Neuron (in vitro differentiated cells): ENCODE measurements around the gene QSOX2.

Experiments used
- H2AFZ ChIP-seq: one replicate; pipeline ENCODE4 v1.6.1; 2013; ENCODE audit warnings: low read depth, mild to moderate bottlenecking, inconsistent platforms, low read length, moderate library complexity
- H3K27me3 ChIP-seq: one replicate; pipeline ENCODE4 v1.6.1; 2013; ENCODE audit warnings: low read length; ENCODE audit not compliant: insufficient read depth
- H3K36me3 ChIP-seq: one replicate; pipeline ENCODE4 v1.6.1; 2013; ENCODE audit warnings: low read length; ENCODE audit not compliant: insufficient read depth
- H3K4me1 ChIP-seq: one replicate; pipeline ENCODE4 v1.6.1; 2013; ENCODE audit warnings: low read length; ENCODE audit not compliant: insufficient read depth
- H3K4me3 ChIP-seq: 2 replicates; pipeline ENCODE4 v1.5.1; 2013; ENCODE audit warnings: mild to moderate bottlenecking, low read length, moderate library complexity
- H3K9me3 ChIP-seq: one replicate; pipeline ENCODE4 v1.6.1; 2013; ENCODE audit warnings: low read length

QSOX2 gene

GRCh38 chr9:136265561-136266355, 20.1 kb upstream of the QSOX2 start:
- Histone ChIP-seq H2AFZ (no peak overlapping the region), H3K9me3 (no peaks in the 10 kb centered on the region), H3K36me3 (no peaks in the 10 kb centered on the region), H3K4me1 (peaks cover 28% of the 10 kb centered on the region), H3K27me3 (peaks cover 34% of the 10 kb centered on the region), H3K4me3 (no peak overlapping the region)

DNA sequence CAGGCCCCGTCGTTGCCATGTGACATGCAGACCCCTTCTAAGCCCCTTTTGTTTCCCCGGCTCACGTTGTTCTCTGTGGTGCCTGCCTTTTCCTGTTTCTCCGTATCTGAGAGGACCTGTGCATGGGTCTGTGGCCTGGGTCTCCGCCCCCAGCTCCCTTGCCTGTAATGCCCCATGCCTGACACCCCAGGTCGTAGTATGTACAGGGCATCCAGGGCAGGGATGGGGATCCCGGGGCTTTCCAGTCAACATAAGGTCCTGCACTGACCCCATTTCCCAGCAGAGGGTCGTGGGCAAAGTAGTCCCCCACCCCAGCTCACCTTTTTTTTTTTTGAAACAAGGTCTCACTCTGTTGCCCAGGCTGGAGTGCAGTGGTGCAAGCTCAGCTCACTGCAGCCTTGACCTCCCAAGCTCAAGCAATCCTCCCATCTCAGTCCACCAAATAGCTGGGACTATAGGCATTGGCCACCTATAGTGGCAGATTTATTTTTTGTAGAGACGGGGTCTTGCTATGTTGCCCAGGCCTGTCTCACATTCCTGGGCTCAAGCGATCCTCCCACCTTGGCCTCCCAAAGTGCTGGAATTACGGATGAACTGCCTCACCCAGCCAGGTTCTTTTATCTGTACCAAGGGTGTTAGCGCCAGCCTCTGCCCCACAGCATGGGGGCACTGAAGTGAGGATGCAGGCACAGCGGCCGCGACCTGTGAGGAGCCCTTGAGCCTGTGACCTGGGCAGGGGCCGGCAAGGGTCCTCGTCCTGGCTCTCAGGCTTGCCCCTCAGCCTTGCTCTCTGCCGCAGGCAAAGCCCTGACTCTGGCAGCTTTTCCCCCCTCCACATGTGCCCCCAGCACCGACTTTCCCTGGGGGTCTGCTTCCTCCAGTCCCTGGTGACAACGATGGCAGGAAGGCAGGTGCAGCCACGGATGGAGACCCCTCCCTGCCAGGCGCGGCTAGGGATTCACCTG, 19.1 kb upstream of the QSOX2 start:
- Histone ChIP-seq H2AFZ (no peak overlapping the region), H3K27me3 (peaks cover 44% of the 10 kb centered on the region), H3K4me1 (peaks cover 28% of the 10 kb centered on the region), H3K9me3 (no peaks in the 10 kb centered on the region), H3K36me3 (no peaks in the 10 kb centered on the region), H3K4me3 (no peak overlapping the region)

- no peaks in the 10 kb centered on the region for H3K36me3 ChIP-seq
- peaks cover 48% of the 10 kb centered on the region for H3K27me3 ChIP-seq
- H3K4me1 ChIP-seq: peaks cover 31% of the 10 kb centered on the region
- H3K9me3 ChIP-seq: no peaks in the 10 kb centered on the region
- no peak overlapping the region for H2AFZ ChIP-seq
- H3K4me3 ChIP-seq: no peak overlapping the region
These were observed 18.4 kb upstream of the QSOX2 start for GRCh38 chr9:136264031-136264430.

DNA sequence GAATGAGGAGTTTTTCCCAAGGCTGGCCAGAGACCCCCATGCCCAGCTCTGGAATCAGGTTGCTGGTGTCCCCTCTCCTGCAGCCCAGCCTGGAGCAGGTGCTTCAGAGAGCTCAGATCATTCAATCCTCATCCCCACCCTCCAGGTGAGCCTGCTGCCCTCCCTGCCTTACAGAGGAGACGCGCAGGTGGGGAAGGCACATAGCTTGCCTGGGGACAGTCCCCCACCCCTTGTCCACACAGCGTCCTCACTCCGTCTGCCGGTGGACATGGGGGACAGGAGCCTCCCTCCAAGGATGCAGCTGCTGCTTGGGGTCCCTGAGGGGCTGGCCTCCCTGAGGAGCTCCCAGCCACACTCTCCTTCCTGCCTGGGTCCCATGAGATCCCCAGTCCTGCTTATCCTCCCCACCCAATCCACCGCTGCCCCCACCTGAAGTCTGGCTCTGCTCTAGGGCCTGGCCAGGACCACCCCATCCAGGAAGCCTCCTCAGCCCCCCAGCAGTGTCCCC, 17.1 kb upstream of the QSOX2 start:
- Histone ChIP-seq H3K9me3 (no peaks in the 10 kb centered on the region), H2AFZ (no peak overlapping the region), H3K27me3 (peaks cover 58% of the 10 kb centered on the region), H3K4me1 (peaks cover 19% of the 10 kb centered on the region), H3K4me3 (no peak overlapping the region), H3K36me3 (no peaks in the 10 kb centered on the region)

GRCh38 chr9:136261686-136262430, 16.2 kb upstream of the QSOX2 start:
- Histone ChIP-seq H3K4me1 (peaks cover 15% of the 10 kb centered on the region), H3K4me3 (no peak overlapping the region), H3K27me3 (peaks cover 57% of the 10 kb centered on the region), H2AFZ (no peak overlapping the region), H3K9me3 (no peaks in the 10 kb centered on the region), H3K36me3 (no peaks in the 10 kb centered on the region)

GRCh38 chr9:136260936-136261472, 15.4 kb upstream of the QSOX2 start:
- Histone ChIP-seq H3K4me1 (peaks cover 15% of the 10 kb centered on the region), H3K9me3 (no peaks in the 10 kb centered on the region), H3K27me3 (peaks cover 62% of the 10 kb centered on the region), H3K36me3 (no peaks in the 10 kb centered on the region), H2AFZ (no peak overlapping the region), H3K4me3 (no peak overlapping the region)

DNA sequence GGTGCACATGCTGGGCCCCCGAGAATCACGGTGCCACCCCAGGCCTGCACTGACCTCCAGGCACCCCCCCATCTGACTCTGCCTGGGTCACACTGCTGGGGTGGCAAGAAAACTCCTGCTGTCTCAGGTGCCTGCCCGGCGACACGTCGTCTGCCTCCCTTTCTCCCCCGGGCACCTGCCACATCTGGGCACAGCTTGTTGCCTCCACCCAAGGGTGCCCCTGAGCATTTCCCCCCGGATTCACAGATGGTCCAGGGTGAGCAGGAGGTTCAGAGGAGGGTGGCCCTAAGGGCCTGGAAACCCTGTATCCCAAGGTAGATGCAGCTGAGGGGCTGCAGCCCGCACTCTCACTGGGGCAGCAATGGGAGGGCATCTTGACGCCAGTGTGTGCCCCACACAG, 14.9 kb upstream of the QSOX2 start:
- H2AFZ ChIP-seq: no peak overlapping the region
- no peaks in the 10 kb centered on the region for H3K36me3 ChIP-seq
- H3K4me1 ChIP-seq: peaks cover 15% of the 10 kb centered on the region
- peaks cover 61% of the 10 kb centered on the region for H3K27me3 ChIP-seq
- no peak overlapping the region for H3K4me3 ChIP-seq
- no peaks in the 10 kb centered on the region for H3K9me3 ChIP-seq

- Histone ChIP-seq H3K4me1 (peaks cover 15% of the 10 kb centered on the region), H3K9me3 (no peaks in the 10 kb centered on the region), H3K36me3 (no peaks in the 10 kb centered on the region), H3K27me3 (peaks cover 60% of the 10 kb centered on the region), H3K4me3 (no peak overlapping the region), H2AFZ (no peak overlapping the region)
These were observed 14.2 kb upstream of the QSOX2 start for GRCh38 chr9:136259836-136260235.

- no peaks in the 10 kb centered on the region for H3K36me3 ChIP-seq
- no peaks in the 10 kb centered on the region for H3K9me3 ChIP-seq
- no peak overlapping the region for H3K4me3 ChIP-seq
- H2AFZ ChIP-seq: no peak overlapping the region
- peaks cover 15% of the 10 kb centered on the region for H3K4me1 ChIP-seq
- peaks cover 60% of the 10 kb centered on the region for H3K27me3 ChIP-seq
These were observed 13.9 kb upstream of the QSOX2 start for GRCh38 chr9:136259517-136259813.

GRCh38 chr9:136258786-136259516, 13.3 kb upstream of the QSOX2 start:
- Histone ChIP-seq H3K27me3 (peaks cover 60% of the 10 kb centered on the region), H3K4me3 (no peak overlapping the region), H3K4me1 (peaks cover 10% of the 10 kb centered on the region), H2AFZ (no peak overlapping the region), H3K36me3 (no peaks in the 10 kb centered on the region), H3K9me3 (no peaks in the 10 kb centered on the region)

- Histone ChIP-seq H3K4me3 (no peak overlapping the region), H3K4me1 (peaks cover 4% of the 10 kb centered on the region), H3K9me3 (no peaks in the 10 kb centered on the region), H3K36me3 (no peaks in the 10 kb centered on the region), H3K27me3 (peaks cover 55% of the 10 kb centered on the region), H2AFZ (no peak overlapping the region)
These were observed 12.7 kb upstream of the QSOX2 start for GRCh38 chr9:136258299-136258625.
